ENCODE results near the gene CPNE1.
"Not testable (repeated sequence)": the region's sequence is repeated elsewhere in the genome, so short reads cannot be mapped to it uniquely, and the experiment has no call there.

CPNE1 gene

GRCh38 chr20:35697696-35698297 is 33.1 kb upstream of the CPNE1 start:
- no peak for DNase-seq

GRCh38 chr20:35695978-35696377 is 31.3 kb upstream of the CPNE1 start:
- DNase-seq, result no peak

- no peak for DNase-seq
Measured at GRCh38 chr20:35695245-35695749, 30.6 kb upstream of the CPNE1 start.

- DNase-seq, result no peak
Measured at GRCh38 chr20:35690265-35690664, 25.6 kb upstream of the CPNE1 start.

GRCh38 chr20:35686872-35687271 is 22.2 kb upstream of the CPNE1 start:
- not testable (repeated sequence) for DNase-seq

GRCh38 chr20:35685368-35685767 is 20.7 kb upstream of the CPNE1 start:
- not testable (repeated sequence) for DNase-seq

- no peak for DNase-seq
Measured at GRCh38 chr20:35681960-35682359, 17.3 kb upstream of the CPNE1 start.

GRCh38 chr20:35680452-35681183 is 15.9 kb upstream of the CPNE1 start:
- DNase-seq, result no peak

- DNase-seq, result no peak
Measured at GRCh38 chr20:35674921-35675320, 10.2 kb upstream of the CPNE1 start.

- no peak for DNase-seq
Measured at GRCh38 chr20:35673884-35674283, 9.2 kb upstream of the CPNE1 start.

- no peak for DNase-seq
Measured at GRCh38 chr20:35669681-35670080, 5.0 kb upstream of the CPNE1 start.

- DNase-seq, result no peak
Measured at GRCh38 chr20:35669221-35669620, 4.5 kb upstream of the CPNE1 start.

- DNase-seq, result no peak
Measured at GRCh38 chr20:35665949-35666288, 1.2 kb upstream of the CPNE1 start.

- peak; percentile 78 for DNase-seq
Measured at GRCh38 chr20:35663516-35664465, 909 bp downstream of the CPNE1 start.

GRCh38 chr20:35662551-35662950 is 2.1 kb downstream of the CPNE1 start:
- DNase-seq, result no peak

- DNase-seq, result no peak
Measured at GRCh38 chr20:35661908-35662307, 2.8 kb downstream of the CPNE1 start.

GRCh38 chr20:35661053-35661452 is 3.6 kb downstream of the CPNE1 start:
- no peak for DNase-seq

GRCh38 chr20:35660122-35660937 is 4.4 kb downstream of the CPNE1 start:
- no peak for DNase-seq

- no peak for DNase-seq
Measured at GRCh38 chr20:35657271-35657670, 7.4 kb downstream of the CPNE1 start.

- DNase-seq, result no peak
Measured at GRCh38 chr20:35654415-35654814, 10.3 kb downstream of the CPNE1 start.

GRCh38 chr20:35653893-35654292 is 10.8 kb downstream of the CPNE1 start:
- no peak for DNase-seq

GRCh38 chr20:35653430-35653734 is 11.3 kb downstream of the CPNE1 start:
- no peak for DNase-seq

Data from CD4-positive, alpha-beta T cell treated with Interleukin-15 for 1 hour (primary cell).